Adrenal gland (tissue), 5 donors: ENCODE data around the gene GRIA2.

Experiments
- POLR2A ChIP-seq, 2 donors: fragments of 450-650 bp; IDR thresholded peaks; one replicate each; pipeline ENCODE4 v1.6.1; 2017; ENCODE audit warnings: antibody characterized with exemption in 2 of 2, mild to moderate bottlenecking in 2 of 2, moderate library complexity in 1 of 2
- TF ChIP-seq, protein P1 (sequence below), 6 experiments: fragments of 450-650 bp in 4 of 6; fragments of 200-600 bp in 2 of 6; sonication (generic) in 1 of 6; IDR thresholded peaks; 1 replicate in 5 of 6; 2 replicates in 1 of 6; pipeline versions ENCODE4 v1.5.1 to v1.8.0; 2016 to 2021; ENCODE audit warnings: antibody characterized with exemption in 6 of 6, mild to moderate bottlenecking in 2 of 6, moderate library complexity in 1 of 6
- donor health status: DM: no; HTN: no; CAD: no.

DNA sequence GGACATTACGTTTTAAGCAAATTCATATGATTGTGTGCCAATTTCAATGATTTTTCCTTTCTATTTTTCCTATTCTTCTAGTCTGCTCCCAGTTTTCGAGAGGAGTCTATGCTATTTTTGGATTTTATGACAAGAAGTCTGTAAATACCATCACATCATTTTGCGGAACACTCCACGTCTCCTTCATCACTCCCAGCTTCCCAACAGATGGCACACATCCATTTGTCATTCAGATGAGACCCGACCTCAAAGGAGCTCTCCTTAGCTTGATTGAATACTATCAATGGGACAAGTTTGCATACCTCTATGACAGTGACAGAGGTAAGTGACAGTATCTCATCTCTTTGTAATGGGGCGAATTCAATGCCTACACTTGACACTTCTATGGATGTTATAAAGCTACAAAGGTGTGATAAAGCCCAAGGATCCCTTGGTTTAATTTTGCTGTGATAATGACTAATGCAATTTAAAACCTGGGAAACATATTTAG, 83.0 kb downstream of the GRIA2 start:
- TF ChIP-seq POLR2A (IDR thresholded peaks at IDR 0.05): no peak
- TF ChIP-seq, protein P1, sequence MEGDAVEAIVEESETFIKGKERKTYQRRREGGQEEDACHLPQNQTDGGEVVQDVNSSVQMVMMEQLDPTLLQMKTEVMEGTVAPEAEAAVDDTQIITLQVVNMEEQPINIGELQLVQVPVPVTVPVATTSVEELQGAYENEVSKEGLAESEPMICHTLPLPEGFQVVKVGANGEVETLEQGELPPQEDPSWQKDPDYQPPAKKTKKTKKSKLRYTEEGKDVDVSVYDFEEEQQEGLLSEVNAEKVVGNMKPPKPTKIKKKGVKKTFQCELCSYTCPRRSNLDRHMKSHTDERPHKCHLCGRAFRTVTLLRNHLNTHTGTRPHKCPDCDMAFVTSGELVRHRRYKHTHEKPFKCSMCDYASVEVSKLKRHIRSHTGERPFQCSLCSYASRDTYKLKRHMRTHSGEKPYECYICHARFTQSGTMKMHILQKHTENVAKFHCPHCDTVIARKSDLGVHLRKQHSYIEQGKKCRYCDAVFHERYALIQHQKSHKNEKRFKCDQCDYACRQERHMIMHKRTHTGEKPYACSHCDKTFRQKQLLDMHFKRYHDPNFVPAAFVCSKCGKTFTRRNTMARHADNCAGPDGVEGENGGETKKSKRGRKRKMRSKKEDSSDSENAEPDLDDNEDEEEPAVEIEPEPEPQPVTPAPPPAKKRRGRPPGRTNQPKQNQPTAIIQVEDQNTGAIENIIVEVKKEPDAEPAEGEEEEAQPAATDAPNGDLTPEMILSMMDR (IDR thresholded peaks at IDR 0.05): no peak
